ENCODE results near the gene VEZT. TPM values are rescaled to one million over a fixed set of nuclear protein-coding genes. Genes with fewer than 3 reads are reported as not detected.

VEZT gene
- total and polyA plus RNA-seq, 9 of the 15 experiments (the other 6 are each of a cell fraction or from before 2014, with no cell fraction given): 16.1 to 61.5 (median 32.6) TPM

- TF ChIP-seq E2F6 (IDR thresholded peaks at IDR 0.05; ENCODE audit: borderline replicate concordance in 1 of 2, extremely low read depth in 1 of 2, insufficient read depth in 1 of 2, insufficient read length in 1 of 2, low read depth in 1 of 2, low read length in 1 of 2, poor library complexity in 1 of 2, severe bottlenecking in 1 of 2) (no peak), MNT (conservative IDR thresholded peaks at IDR 0.05) (peak in 1 of 2 experiments; percentile 34; a peak in 1 of 4 replicates), ZNF449 (CRISPR knock-in tag; IDR thresholded peaks at IDR 0.05) (no peak), CBFA2T2 (conservative IDR thresholded peaks at IDR 0.05) (peak; percentile 93), CREB1 (IDR thresholded peaks at IDR 0.05) (0 out of 2 replicates have a peak, but pooled peaks have one; percentile 18), CREB1 (CRISPR knock-in tag; IDR thresholded peaks at IDR 0.05) (peak; percentile 27; the same call in 1 of the 2 replicates), DLX4 (CRISPR knock-in tag; IDR thresholded peaks at IDR 0.05) (no peak), RFX5 (IDR thresholded peaks at IDR 0.05; ENCODE audit: low read depth, low read length) (no peak), ZBTB17 (CRISPR knock-in tag; IDR thresholded peaks at IDR 0.05) (no peak), TEAD2 (tag; IDR thresholded peaks at IDR 0.05) (no peak), MXI1 (IDR thresholded peaks at IDR 0.05; ENCODE audit: low read depth, low read length) (no peak), IRF1 (CRISPR knock-in tag; IDR thresholded peaks at IDR 0.05; ENCODE audit: borderline replicate concordance) (no peak), HES1 (IDR thresholded peaks at IDR 0.05; ENCODE audit: low read depth) (no peak), ID3 (CRISPR knock-in tag; IDR thresholded peaks at IDR 0.05) (no peak), ID3 (tag; IDR thresholded peaks at IDR 0.05) (0 out of 2 replicates have a peak, but pooled peaks have one; percentile 28), ATF7 (IDR thresholded peaks at IDR 0.05) (0 out of 2 replicates have a peak, but pooled peaks have one; percentile 36), PPARD (CRISPR knock-in tag; IDR thresholded peaks at IDR 0.05) (no peak), MAFK (IDR thresholded peaks at IDR 0.05; ENCODE audit: low read length) (no peak)
Measured at GRCh38 chr12:95173392-95174251, 44.0 kb upstream of the VEZT start (continued).

Measured in K562 (cell line).